Astrocyte (in vitro differentiated cells and primary cell): ENCODE measurements around the gene B3GNT9.

Experiments used
- EZH2 ChIP-seq: IDR thresholded peaks from 2 replicates; pipeline ENCODE4 v1.6.1; 2012; ENCODE audit warnings: mild to moderate bottlenecking, low read length, inconsistent platforms; ENCODE audit not compliant: insufficient read depth
- TF ChIP-seq, protein P1 (sequence below): IDR thresholded peaks from 2 replicates; pipeline ENCODE4 v1.5.1; 2011; ENCODE audit warnings: low read depth, mild to moderate bottlenecking, inconsistent platforms, low read length, moderate library complexity; ENCODE audit not compliant: insufficient read depth

DNA sequence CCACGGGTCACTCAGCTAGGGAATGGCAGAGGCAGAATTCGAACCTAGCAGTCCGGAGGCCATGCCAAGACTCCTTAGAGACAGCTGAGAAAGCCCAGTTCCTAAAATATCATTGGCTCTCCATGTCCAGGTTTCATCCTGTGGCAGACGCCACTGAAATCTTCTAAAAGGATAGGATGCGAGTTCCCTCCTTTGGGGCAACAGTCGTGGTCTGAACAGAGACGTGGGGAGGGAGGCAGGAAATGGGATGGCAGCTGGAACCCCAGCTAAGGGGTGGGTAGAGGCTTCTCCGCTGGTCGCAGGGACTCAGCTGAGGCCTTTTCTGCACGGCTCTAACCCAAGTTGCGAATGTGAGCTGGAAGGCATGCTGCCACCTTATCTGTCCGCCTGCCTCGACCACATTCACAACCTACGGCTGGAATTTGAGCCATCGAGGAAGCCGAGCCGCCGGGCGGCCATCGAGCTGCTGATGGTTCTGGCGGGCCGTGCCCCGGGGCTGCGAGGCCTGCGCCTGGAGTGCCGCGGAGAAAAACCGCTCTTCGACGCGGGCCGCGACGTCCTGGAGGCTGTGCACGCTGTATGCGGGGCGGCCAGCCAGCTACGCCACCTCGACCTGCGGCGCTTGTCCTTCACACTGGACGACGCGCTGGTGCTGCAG is 11.8 kb upstream of the B3GNT9 start:
- TF ChIP-seq, protein P1, sequence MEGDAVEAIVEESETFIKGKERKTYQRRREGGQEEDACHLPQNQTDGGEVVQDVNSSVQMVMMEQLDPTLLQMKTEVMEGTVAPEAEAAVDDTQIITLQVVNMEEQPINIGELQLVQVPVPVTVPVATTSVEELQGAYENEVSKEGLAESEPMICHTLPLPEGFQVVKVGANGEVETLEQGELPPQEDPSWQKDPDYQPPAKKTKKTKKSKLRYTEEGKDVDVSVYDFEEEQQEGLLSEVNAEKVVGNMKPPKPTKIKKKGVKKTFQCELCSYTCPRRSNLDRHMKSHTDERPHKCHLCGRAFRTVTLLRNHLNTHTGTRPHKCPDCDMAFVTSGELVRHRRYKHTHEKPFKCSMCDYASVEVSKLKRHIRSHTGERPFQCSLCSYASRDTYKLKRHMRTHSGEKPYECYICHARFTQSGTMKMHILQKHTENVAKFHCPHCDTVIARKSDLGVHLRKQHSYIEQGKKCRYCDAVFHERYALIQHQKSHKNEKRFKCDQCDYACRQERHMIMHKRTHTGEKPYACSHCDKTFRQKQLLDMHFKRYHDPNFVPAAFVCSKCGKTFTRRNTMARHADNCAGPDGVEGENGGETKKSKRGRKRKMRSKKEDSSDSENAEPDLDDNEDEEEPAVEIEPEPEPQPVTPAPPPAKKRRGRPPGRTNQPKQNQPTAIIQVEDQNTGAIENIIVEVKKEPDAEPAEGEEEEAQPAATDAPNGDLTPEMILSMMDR, result no peak
- peak; percentile 76 for TF ChIP-seq EZH2
